GM06990 (cell line): ENCODE measurements around the gene HPD.

ENCODE experiments used
- DNase-seq: peaks from one replicate; pipeline ENCODE4 v3.0.0-alpha.2; 2011; ENCODE audit not compliant: insufficient read length; ENCODE audit errors: extremely low read depth
- H3K27me3 ChIP-seq: replicated peaks from 2 replicates; pipeline ENCODE4 v1.6.0; 2011; ENCODE audit warnings: low read length; ENCODE audit not compliant: control insufficient read depth, insufficient read depth
- H3K36me3 ChIP-seq: 2 replicates; pipeline ENCODE4 v1.5.1; 2011; ENCODE audit warnings: low read length; ENCODE audit not compliant: control insufficient read depth, insufficient read depth
- H3K4me3 ChIP-seq: replicated peaks from 2 replicates; pipeline ENCODE4 v1.5.1; 2011; ENCODE audit warnings: low read depth, mild to moderate bottlenecking, control low read depth, low read length
- TF ChIP-seq, protein P1 (sequence below): IDR thresholded peaks from 2 replicates; pipeline ENCODE4 v1.5.1; 2011; ENCODE audit warnings: low read length, control low read depth, mild to moderate bottlenecking, inconsistent platforms; ENCODE audit not compliant: insufficient read depth, poor library complexity, severe bottlenecking

Gene HPD

DNA sequence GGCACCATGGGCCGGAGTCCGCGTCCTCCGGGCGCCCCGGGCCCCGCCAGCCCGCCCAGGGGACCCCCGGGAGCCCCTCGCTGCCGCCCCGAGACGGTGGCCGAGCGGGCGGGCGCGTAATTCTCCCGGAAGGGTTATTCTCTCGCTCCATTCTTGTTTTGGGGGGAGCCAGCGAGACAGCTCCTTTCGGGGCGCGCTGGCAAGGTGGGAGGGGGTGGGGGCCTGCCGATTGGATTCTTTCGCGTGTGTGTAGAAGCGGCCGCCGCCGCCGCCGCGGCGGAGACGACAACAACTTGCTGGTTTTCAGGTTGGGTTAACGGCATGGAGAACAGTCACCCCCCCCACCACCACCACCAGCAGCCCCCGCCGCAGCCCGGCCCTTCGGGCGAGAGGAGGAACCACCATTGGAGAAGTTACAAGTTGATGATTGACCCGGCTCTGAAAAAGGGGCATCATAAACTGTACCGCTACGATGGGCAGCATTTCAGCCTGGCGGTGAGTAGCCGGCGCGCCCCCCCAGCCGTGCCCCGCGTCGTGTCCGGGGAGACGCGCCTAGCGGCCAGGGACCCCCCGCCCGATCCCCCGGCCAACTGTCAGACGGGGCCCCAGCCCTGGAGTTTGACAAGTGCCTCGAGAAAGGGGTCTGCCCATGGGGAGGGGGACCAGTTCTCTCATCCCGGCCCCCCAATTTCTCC lies 54.1 kb downstream of the HPD start:
- Histone ChIP-seq H3K27me3 (no peaks in the 10 kb centered on the region), H3K36me3 (peaks cover 14% of the 10 kb centered on the region), H3K4me3 (peak overlapping the region; percentile 82)
- TF ChIP-seq, protein P1, sequence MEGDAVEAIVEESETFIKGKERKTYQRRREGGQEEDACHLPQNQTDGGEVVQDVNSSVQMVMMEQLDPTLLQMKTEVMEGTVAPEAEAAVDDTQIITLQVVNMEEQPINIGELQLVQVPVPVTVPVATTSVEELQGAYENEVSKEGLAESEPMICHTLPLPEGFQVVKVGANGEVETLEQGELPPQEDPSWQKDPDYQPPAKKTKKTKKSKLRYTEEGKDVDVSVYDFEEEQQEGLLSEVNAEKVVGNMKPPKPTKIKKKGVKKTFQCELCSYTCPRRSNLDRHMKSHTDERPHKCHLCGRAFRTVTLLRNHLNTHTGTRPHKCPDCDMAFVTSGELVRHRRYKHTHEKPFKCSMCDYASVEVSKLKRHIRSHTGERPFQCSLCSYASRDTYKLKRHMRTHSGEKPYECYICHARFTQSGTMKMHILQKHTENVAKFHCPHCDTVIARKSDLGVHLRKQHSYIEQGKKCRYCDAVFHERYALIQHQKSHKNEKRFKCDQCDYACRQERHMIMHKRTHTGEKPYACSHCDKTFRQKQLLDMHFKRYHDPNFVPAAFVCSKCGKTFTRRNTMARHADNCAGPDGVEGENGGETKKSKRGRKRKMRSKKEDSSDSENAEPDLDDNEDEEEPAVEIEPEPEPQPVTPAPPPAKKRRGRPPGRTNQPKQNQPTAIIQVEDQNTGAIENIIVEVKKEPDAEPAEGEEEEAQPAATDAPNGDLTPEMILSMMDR: no peak
- peak; percentile 76 for DNase-seq

DNA sequence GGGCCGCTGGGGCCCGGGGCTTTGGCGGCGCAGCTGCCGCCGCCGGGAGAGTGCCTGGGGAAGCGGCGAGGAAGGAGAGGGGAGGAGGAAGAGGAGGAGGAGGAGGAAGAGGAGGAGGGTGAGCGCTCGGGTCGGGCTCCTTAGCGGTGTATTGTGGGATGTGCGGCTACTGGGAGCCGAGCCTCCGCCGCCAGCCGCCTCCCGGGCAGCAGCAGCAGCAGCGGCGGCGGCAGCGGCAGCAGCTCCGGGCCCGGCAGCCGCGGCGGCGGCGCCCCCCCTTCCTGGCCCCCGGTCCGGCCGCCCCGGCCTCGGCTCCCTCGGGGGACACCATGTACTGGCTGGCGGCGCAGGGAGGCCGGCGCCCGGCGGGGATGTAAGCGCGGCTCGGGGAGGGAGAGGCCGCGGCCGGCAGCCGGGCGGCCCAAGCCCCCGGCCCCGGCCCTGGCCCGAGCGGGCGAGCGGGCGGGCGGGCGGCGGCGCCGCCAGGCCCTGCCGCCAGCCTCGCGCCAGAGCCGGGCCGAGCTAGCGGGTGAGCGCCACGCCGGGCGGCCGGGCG lies 54.7 kb downstream of the HPD start, which contains the start of gene SETD1B:
SETD1B (plus strand) TSS at position 149 of the 556 bp plus-strand sequence. CDS start 729 bp downstream, outside the sequence.
- Histone ChIP-seq H3K4me3 (peak within 1 kb of the TSS; percentile 82), H3K27me3 (no peaks in the 10 kb centered on the region), H3K36me3 (peaks cover 8% of the 10 kb centered on the region)
- peak; percentile 57 for DNase-seq
- TF ChIP-seq, protein P1: no peak

DNA sequence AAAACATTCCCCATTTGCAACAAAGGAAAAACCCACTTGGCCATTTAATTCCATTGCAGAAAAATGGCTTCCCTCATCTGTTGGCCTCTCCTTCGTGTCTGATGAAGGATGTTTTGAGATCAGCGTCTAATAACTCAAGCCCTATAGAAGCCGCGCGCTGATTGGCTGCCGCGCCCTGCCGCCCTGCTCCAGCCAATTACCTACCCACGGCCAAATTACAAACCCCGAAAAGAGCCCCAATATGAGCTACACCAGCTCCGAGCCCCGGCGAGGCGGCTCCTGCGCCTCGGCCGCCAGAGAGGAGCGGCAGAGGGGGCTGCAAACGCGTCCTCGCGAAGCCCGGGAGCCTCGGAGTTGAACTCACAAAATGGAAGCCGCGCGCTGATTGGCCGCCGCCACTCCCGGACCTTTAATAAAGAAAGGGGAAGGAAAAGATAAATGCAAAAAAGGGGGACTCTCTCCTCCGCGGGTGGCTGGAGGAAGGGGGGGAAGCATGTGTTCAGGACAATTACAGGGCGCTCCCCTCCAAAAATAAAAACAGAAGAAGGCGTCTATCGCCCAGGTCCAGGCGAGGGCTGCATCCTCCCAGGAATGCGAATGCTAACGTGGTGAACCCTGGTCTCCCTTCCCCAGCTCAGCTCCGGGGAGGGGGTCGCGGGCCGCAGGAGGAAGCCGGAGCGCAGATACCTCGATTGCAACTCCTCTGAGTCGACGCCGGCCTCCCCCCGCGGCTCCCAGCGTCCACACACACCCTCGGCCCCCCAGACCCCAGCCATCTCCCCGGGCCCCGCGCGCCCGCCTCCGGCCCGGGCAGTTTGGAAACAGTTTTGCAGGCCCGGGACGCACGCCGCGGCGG lies 55.6 kb downstream of the HPD start:
- TF ChIP-seq, protein P1: no peak
- DNase-seq: peak; percentile 97
- peak overlapping the region; percentile 82 for H3K4me3 ChIP-seq
- H3K27me3 ChIP-seq: no peaks in the 10 kb centered on the region
- peaks cover 12% of the 10 kb centered on the region for H3K36me3 ChIP-seq

DNA sequence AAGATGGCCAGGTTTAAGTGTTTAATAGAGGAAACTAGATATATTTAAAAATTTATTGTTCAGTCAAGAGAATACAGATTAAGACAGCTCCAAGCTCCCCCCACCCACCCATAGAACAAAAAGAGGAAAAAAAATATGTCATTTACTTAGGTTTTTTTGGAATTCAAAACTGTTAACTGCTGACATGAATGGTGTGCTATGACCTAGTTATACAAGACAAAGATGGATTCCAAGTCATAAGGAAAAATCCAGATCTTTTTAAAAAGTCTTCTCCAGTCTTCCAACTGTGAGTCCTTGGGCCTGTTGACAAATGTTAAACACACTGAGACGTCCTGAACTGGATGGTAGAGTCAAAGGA lies 56.2 kb downstream of the HPD start:
- peaks cover 15% of the 10 kb centered on the region for H3K36me3 ChIP-seq
- no peaks in the 10 kb centered on the region for H3K27me3 ChIP-seq
- TF ChIP-seq, protein P1: no peak
- H3K4me3 ChIP-seq: peak overlapping the region; percentile 82
- no peak for DNase-seq

DNA sequence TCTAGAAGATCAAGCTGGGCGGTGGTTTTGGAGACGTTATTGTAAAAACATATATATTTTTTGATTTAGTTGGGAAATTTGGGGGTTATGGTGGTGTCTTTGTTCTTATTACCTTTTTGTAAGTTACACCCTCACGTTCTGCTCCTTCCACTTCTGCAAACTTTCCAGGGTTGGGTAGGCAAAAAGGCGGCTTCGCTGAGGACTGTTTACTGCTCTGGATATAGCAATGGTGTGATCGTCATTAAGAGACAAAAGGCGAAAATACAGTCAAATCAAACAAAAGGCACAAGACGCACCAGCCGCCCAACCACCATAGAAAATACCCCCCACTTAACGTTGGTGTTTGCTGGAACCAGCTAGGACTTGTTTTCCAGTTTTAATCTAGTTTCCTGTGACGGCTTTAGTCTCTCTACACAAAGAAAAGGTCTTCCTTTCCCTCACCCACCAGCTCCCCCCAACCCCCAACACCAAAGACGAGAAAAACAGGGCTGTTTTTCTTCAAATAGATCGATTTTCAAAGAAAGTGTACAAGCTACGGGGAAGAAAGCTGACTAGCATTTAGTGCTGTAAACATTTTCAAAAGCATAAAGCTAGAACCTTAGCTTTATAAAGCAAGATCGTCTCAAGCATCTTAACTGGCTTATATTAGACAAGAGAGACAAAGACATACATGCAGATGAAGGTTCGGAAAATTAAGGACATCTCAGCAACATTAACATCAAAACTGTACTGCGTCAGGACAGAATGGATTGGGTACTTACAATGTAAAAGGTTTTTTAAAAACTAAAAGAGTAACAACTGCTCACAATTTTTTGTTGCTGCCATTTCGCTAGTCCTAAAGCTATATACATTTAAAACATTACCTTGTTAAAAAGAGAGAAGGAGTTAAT lies 56.8 kb downstream of the HPD start:
- no peak for DNase-seq
- Histone ChIP-seq H3K36me3 (peaks cover 19% of the 10 kb centered on the region), H3K27me3 (no peaks in the 10 kb centered on the region), H3K4me3 (peak overlapping the region; percentile 82)
- TF ChIP-seq, protein P1: no peak
